IPS DF 4.7 (cell line): ENCODE measurements around the gene PIK3CA.
"Not testable (repeated sequence)": the region's sequence is repeated elsewhere in the genome, so short reads cannot be mapped to it uniquely, and the experiment has no call there.

Experiments used
- DNase-seq: peaks from one replicate; pipeline ENCODE4 v3.0.0-alpha.2; 2013; ENCODE audit warnings: low spot score; ENCODE audit errors: extremely low read depth

The PIK3CA gene

DNA sequence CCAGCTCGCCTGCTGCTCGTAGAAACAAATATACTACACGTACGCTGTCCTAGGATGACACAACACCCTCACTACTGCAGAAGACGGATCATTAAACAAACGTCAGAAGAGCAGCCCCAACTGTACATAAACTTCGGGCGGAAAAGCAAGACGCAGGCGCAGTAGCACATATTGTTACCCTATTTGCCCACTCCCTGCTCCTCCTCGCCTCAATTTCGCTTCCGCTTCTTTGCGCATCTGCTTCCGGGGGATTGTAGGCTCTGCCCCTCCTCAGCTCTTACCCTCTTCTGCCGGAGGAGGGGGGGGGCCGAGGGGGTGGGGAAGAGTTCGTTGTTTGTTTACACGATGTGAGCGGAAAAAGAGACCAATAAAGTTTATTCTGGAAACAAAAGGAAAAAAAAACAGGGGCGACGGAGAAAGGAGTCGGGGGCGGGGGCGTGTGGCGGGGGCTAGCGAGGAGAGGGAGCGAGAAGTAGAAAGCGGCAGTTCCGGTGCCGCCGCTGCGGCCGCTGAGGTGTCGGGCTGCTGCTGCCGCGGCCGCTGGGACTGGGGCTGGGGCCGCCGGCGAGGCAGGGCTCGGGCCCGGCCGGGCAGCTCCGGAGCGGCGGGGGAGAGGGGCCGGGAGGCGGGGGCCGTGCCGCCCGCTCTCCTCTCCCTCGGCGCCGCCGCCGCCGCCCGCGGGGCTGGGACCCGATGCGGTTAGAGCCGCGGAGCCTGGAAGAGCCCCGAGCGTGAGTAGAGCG, at the start of gene PIK3CA:
TSS of gene PIK3CA (plus strand) at position 485 of the 743 bp plus-strand sequence. CDS start 50,469 bp downstream, outside the sequence.
- DNase-seq: peak; percentile 76

- DNase-seq: no peak
These were observed 49.6 kb upstream of the PIK3CA start for GRCh38 chr3:179098388-179099077.

GRCh38 chr3:179100652-179101051, 47.5 kb upstream of the PIK3CA start:
- DNase-seq: no peak

DNA sequence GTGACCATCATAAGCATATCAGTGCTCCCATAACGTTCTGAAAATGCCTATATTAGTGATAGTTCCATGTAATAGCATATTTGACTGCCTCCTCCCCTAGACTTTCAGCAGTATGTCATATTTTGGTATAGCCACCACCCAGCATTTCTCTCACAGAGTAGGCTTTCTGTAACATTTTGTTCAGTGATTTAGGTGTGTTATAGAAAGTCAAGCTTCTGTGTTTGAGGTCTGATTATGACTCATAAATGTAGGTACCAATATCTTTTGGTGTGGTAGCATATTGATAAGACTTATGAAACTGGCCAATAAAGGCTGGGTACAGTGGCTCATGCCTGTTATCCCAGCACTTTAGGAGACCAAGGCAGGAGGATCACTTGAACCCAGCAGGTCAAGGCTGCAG, 42.3 kb upstream of the PIK3CA start:
- no peak for DNase-seq

- no peak for DNase-seq
These were observed 40.5 kb upstream of the PIK3CA start for GRCh38 chr3:179107617-179108016.

DNA sequence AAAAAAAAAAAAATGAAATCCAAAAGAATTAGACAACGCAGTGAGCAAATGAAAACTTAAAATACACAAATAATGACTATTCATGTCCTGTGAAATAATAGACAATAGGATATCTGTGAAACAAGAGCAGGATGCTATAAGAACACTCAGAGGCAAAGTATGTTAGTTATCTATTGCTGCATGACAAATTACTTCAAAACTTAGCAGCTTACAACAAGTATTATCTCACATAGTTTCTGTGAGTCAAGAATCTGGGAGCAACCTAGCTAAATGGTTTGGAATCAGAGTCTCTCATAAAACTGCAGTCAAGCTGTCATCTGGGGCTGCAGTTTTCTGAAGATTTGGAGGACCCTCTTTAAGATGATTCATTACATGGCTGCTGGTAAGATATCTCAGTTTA, 40.1 kb upstream of the PIK3CA start:
- no peak for DNase-seq

GRCh38 chr3:179113903-179114302, 34.3 kb upstream of the PIK3CA start:
- no peak for DNase-seq

DNA sequence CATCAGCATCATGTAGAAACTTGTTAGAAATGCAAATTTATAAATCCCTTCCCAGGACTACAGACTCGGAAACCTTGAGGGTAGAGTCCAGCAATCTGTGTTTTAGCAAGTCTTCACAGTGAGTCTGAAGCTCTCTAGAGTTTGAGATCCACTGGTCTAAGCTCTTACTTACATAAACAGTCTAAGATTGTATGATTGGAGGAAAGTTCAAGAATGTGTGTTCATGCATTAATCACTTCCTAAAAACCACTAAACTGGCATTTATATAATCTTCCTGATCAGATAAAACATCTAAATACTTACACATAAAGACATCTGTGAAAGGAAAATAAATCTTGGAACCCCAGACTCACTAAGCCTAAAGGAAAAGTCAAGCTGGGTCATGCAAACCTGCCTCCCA, 32.7 kb upstream of the PIK3CA start:
- not testable (repeated sequence) for DNase-seq

GRCh38 chr3:179116816-179117215, 31.3 kb upstream of the PIK3CA start:
- DNase-seq: no peak

- DNase-seq: not testable (repeated sequence)
These were observed 15.8 kb upstream of the PIK3CA start for GRCh38 chr3:179132191-179132890.

DNA sequence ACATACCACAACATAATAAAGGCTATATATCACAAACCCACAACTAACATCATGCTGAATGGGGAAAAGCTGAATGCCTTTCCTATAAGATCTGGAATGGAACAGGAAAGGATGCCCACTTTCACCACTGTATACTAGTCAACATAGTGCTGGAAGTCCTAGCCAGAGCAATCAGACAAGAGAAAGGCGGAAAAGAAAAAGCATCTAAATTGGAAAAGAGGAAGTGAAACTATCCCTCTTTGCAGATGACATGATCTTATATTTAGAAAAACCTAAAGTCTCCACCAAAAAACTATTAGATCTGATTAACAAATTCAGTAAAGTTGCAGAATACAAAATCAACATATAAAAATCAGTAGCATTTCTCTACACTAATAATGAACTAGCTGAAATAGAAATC, 14.6 kb upstream of the PIK3CA start:
- no peak for DNase-seq

- DNase-seq: no peak
These were observed 12.0 kb upstream of the PIK3CA start for GRCh38 chr3:179136195-179136594.

- no peak for DNase-seq
These were observed 6.3 kb upstream of the PIK3CA start for GRCh38 chr3:179141890-179142289.

- DNase-seq: no peak
These were observed 1.1 kb upstream of the PIK3CA start for GRCh38 chr3:179146911-179147513.

- no peak for DNase-seq
These were observed 664 bp upstream of the PIK3CA start for GRCh38 chr3:179147514-179147872.

DNA sequence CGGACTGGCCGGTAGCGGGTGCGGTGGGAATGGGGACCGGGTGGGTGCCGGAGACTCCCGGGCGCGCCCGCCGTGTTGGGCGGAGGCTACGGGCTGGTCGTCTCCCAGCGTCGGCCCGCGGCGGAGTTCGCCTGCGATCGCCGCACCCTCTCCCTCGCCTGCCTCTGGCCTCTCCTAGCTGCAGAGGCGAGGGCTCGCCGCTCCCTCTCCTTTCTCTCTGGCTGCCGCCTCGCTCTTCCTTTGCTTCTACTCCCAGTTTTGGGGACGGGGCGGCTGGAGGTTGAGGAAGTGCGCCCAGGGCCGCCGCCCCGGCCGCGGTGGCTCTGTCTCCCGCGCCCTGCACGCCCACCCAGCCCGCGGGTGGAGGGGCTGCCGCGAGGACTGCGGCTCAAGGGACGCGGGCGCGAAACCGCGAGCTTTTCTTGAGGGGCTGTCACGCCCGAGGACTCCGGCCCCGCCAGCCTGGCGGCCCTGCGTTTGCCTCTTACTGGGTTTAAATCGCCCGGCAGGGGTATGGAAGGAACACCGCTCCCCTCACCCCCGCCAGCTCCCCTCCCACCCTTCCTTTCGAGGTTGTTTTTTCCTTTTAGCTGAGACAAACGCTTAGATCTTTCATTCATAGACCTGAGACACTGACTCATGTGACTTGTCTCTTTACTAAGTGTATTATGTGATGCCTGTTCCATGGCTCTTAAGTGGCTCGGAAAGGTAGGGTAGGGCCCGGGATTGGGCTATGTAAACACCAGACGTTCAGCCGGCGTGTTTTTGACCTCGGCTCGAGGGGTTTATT, 654 bp downstream of the PIK3CA start:
- no peak for DNase-seq

DNA sequence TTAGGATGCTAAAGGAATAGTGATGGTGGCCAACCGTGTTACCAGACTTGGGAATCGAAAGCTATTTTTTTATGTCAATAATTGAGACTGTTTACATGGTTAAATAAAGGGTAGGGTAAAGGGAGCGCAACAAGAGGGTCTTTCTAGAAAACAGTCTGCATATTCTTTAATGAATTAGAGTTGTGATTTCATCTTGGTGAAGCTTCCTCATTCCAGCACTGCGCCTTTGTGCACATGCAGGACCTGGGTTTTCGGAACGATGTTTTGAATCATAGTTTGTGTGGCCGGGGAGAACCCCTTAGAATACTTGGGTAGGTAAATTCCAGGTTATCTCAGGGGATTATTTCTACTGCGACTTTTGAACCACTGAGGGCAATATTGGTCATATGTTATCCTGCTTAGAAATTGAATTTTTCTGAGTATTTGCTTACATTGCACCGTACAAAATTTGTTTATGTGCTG, 1.3 kb downstream of the PIK3CA start:
- no peak for DNase-seq

DNA sequence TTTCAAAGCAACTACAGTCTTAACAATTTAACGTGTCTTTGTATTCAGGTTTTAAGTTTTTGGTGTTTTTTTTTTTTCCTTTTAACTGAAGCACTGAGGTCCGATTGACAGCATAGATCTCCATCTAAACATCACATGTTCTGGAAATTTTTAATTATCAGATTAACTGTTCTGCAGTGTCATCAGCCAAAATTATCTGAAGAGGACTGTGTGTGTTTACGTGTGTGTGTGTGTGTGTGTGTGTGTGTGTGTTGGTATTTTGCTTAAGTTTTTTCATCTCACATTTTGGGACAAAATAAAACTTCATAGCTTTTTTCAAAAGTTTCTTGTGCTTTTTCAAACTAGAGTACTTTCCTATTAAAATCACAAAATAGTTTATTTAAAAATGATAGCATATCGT, 1.8 kb downstream of the PIK3CA start:
- DNase-seq: no peak

- DNase-seq: no peak
These were observed 2.5 kb downstream of the PIK3CA start for GRCh38 chr3:179150610-179151009.

- DNase-seq: no peak
These were observed 3.3 kb downstream of the PIK3CA start for GRCh38 chr3:179151474-179151873.

DNA sequence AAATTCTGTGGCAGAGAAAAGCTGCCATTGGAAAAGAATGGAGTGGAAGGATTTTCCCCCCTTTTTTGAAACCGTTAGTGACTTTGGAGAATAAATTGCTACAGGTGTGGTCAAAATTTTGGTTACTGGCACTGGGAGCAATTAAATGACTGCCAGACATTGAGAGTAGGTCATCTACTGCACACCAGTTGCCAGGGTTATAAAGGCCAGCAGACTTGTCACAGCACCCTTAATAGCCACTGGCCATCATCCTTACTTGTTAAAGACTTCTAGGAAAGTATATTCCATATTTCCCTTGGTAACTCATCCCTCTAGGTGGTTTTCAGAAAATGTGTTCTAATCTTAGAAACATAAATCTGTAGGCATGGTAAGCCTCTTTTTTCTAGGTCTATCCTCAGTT, 8.0 kb downstream of the PIK3CA start:
- DNase-seq: no peak
